ENCODE data around the gene SSH2. TPM values are rescaled to one million over a fixed set of nuclear protein-coding genes. Genes with fewer than 3 reads are reported as not detected.

The SSH2 gene
- total and polyA plus RNA-seq, 8 donors = 8.4 to 19.1 (median 10.3) TPM

DNA sequence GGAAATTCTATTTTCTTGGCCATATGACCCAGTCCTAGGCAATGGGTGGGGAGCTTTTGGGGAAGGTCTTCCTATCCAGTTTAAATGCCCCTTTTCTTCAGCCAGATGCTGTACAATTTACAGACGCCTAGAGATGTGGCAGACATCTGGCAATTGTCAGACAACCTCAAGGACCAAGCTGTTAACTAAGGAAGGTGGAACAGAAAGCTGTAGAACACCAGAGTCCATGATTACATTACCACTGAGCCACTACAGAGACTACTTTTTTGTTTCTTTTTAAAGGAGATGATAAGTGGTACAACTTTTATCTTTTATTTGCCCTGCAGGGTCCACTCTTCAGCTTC, 286.2 kb downstream of the SSH2 start:
- Histone ChIP-seq H3K4me3 (no peak overlapping the region), H3K27me3 (no peaks in the 10 kb centered on the region), H3K9me3 (no peaks in the 10 kb centered on the region), H3K27ac (no peak overlapping the region), H3K4me1 (no peaks in the 10 kb centered on the region), H3K36me3 (no peaks in the 10 kb centered on the region)
- intact Hi-C loops (cut with DNase I) = loop anchor here in 1 of 3 donors (10.0 kb wide), 1 partner anchor 131 kb away; no protein-coding TSS in a partner anchor
- DNase-seq = no peak
- 74 to 94% methylated on average over 1 of the region's 1 CpG for WGBS, 2 donors
- FAIRE-seq = no peak
- TF ChIP-seq, protein P1, sequence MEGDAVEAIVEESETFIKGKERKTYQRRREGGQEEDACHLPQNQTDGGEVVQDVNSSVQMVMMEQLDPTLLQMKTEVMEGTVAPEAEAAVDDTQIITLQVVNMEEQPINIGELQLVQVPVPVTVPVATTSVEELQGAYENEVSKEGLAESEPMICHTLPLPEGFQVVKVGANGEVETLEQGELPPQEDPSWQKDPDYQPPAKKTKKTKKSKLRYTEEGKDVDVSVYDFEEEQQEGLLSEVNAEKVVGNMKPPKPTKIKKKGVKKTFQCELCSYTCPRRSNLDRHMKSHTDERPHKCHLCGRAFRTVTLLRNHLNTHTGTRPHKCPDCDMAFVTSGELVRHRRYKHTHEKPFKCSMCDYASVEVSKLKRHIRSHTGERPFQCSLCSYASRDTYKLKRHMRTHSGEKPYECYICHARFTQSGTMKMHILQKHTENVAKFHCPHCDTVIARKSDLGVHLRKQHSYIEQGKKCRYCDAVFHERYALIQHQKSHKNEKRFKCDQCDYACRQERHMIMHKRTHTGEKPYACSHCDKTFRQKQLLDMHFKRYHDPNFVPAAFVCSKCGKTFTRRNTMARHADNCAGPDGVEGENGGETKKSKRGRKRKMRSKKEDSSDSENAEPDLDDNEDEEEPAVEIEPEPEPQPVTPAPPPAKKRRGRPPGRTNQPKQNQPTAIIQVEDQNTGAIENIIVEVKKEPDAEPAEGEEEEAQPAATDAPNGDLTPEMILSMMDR (IDR thresholded peaks at IDR 0.05) = no peak
- no peak for ATAC-seq

DNA sequence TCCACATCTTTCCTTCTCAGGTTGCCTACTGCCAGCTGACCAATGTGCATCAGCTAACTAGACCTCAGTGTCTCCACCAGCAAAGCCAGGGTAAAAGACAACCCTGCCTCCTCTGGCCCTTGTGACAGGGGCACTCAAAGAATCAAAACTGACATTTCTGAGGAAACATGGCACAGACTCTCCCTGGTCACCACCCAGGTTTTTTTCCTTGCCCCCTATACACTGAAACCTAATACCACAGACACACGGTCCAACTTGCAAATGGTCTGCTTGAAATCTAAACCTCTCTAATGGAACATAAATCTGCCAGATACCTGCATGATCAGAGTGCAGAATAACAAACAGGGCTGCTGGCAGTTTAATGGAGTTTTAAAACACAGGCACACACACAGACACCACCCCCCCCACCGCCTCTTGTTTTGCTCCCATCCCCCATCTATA, 287.8 kb downstream of the SSH2 start:
- H3K27me3 ChIP-seq = no peaks in the 10 kb centered on the region
- no peak overlapping the region for H3K4me3 ChIP-seq
- no peaks in the 10 kb centered on the region for H3K4me1 ChIP-seq
- ATAC-seq (no peak), DNase-seq (no peak), FAIRE-seq (no peak)
- no peaks in the 10 kb centered on the region for H3K9me3 ChIP-seq
- intact Hi-C loops (cut with DNase I) = loop anchor here in 1 of 3 donors (10.0 kb wide), 1 partner anchor 133 kb away; no protein-coding TSS in a partner anchor
- TF ChIP-seq, protein P1 (IDR thresholded peaks at IDR 0.05) = no peak
- H3K36me3 ChIP-seq = no peaks in the 10 kb centered on the region
- WGBS, 2 donors = 88 to 92% methylated on average over 2 of the region's 2 CpGs
- H3K27ac ChIP-seq = no peak overlapping the region

DNA sequence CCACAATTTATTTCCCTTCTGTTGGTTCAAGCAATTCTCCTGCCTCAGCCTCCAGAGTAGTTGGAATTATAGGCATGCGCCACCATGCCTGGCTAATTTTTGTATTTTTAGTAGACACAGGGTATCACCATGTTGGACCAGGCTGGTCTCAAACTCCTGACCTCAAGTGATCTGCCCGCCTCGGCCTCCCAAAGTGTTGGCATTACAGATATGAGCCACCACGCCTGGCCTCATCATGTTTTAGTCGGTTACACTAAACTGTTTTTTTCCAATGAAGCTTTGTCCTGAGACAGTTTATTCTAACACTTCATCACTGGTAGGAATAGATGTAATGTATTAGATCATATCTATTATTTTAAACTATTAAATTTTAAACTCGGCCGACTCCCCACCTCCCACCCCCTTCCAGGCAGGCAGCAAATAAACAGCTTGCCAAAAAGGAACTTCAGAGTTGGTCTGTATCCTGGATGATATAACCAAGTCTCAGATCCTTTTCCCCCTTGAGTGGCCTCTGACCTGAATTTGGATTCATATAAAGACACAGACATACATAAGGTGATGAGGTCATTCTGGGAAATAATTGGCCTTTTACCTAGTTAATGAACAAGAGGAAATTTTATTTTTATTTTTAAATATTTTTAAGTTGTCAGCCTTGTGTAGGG, 288.9 kb downstream of the SSH2 start:
- no peak overlapping the region for H3K4me3 ChIP-seq
- no peaks in the 10 kb centered on the region for H3K36me3 ChIP-seq
- H3K27me3 ChIP-seq = no peaks in the 10 kb centered on the region
- H3K27ac ChIP-seq = no peak overlapping the region
- WGBS, 2 donors = 85 to 90% methylated on average over 7 of the region's 7 CpGs
- TF ChIP-seq, protein P1 (IDR thresholded peaks at IDR 0.05) = no peak
- ATAC-seq = no peak
- intact Hi-C loops (cut with DNase I) = loop anchor here in 1 of 3 donors (10.0 kb wide), 1 partner anchor 134 kb away; no protein-coding TSS in a partner anchor
- no peak for DNase-seq
- H3K9me3 ChIP-seq = no peaks in the 10 kb centered on the region
- FAIRE-seq = no peak
- no peaks in the 10 kb centered on the region for H3K4me1 ChIP-seq

DNA sequence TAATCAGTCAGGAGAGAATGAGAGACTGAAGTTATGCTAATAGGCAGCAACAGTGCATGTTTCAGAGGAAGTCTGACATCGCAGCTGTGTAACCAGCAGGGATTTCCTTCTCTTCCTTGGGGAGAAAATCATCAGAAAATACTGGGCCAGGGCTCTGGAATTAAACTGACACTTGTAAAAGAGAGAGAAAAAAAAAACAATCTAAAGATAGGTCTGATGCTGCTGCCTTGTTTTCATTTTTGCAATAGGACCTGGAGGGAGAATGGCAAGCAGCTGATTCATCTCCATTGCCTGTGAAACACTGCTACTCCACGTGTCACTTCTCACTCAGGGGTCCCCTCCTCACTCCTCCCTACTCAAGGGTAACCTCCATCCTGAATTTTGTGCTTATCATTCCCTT, 289.6 kb downstream of the SSH2 start:
- TF ChIP-seq, protein P1 (IDR thresholded peaks at IDR 0.05) = no peak
- Histone ChIP-seq H3K9me3 (no peaks in the 10 kb centered on the region), H3K36me3 (no peaks in the 10 kb centered on the region), H3K27ac (no peak overlapping the region), H3K4me1 (no peaks in the 10 kb centered on the region), H3K27me3 (no peaks in the 10 kb centered on the region), H3K4me3 (no peak overlapping the region)
- intact Hi-C loops (cut with DNase I) = loop anchor here in 1 of 3 donors (10.0 kb wide), 1 partner anchor 134 kb away; no protein-coding TSS in a partner anchor
- 77 to 89% methylated on average over 2 of the region's 2 CpGs for whole genome bisulfite sequencing, 2 donors
- ATAC-seq = no peak
- FAIRE-seq = no peak
- no peak for DNase-seq

DNA sequence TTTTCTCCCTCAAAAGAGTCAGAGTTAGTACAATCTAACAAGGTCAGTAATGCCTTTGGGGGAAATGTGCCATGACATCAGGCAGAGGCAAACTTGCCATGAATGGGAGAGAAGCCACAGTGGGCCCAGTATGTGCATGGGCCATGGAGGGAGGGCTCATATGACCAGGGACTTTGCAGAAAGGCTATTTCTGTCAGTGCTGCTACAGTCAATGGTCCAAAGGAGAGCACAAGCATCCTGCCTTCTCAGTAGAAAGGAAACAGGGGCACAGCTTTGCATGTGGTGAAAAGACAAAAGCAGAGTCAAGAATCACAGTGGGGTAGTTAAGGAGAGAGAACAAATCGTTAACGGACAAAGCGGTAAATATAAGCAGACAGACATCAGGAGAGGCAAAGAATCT, 296.1 kb downstream of the SSH2 start:
- no peak for FAIRE-seq
- ATAC-seq = no peak
- peaks cover 0 to 17% (median 0%) of the 10 kb centered on the region in 3 donors for H3K36me3 ChIP-seq

More for the DNA sequence above, 296.1 kb downstream of the SSH2 start:
- intact Hi-C loops (cut with DNase I) = no loop called here
- Histone ChIP-seq H3K27me3 (no peaks in the 10 kb centered on the region), H3K9me3 (no peaks in the 10 kb centered on the region), H3K27ac (no peak overlapping the region), H3K4me3 (no peak overlapping the region), H3K4me1 (no peaks in the 10 kb centered on the region)
- no peak for DNase-seq
- TF ChIP-seq, protein P1 (IDR thresholded peaks at IDR 0.05) = no peak
- 92 to 94% methylated on average over 3 of the region's 3 CpGs for WGBS, 2 donors

All from pancreas (tissue), 10 donors.